Endothelial cell of umbilical vein (primary cell): ENCODE results near the gene NPNT. TPM values are rescaled to one million over a fixed set of nuclear protein-coding genes. Genes with fewer than 3 reads are reported as not detected.

Source experiments
- BruUV-seq: library from RNA; stranded (reverse); fragments of 400-500 nt; replicated peaks from 2 replicates; lab custom pipeline; 2021; lab: Mats Ljungman, UMichigan
- CTCF ChIA-PET: fragments of 300-600, 350-600 bp; sonication (Branson Sonifier 250); formaldehyde crosslinking; loops from one replicate; lab custom pipeline; 2021; ENCODE audit warnings: antibody characterized with exemption, inconsistent platforms; lab: Charles Lee
- POLR2A ChIA-PET: fragments of 300-600, 350-600 bp; sonication (Branson Sonifier 250); formaldehyde crosslinking; loops from one replicate; lab custom pipeline; 2021; ENCODE audit warnings: antibody characterized with exemption, inconsistent platforms; lab: Charles Lee
- DNase-seq: peaks from one replicate; pipeline ENCODE4 v3.0.0-alpha.2; 2011; ENCODE audit warnings: low read depth, low spot score
- FAIRE-seq: peaks from 2 replicates; lab custom pipeline; 2011; peaks lifted over from hg19 to GRCh38; lab: Jason Lieb, UNC
- H2AFZ ChIP-seq: 2 replicates; pipeline ENCODE4 v1.6.0; 2012; ENCODE audit warnings: low read depth, low read length, control low read depth, inconsistent platforms
- H3K27ac ChIP-seq: 2 replicates; pipeline ENCODE4 v1.5.1; 2011; ENCODE audit warnings: low read depth, mild to moderate bottlenecking, control low read depth, low read length, moderate library complexity; ENCODE audit not compliant: insufficient read depth
- H3K27me3 ChIP-seq, 2 experiments: 2 replicates each; pipeline versions ENCODE4 v1.6.0 to v1.6.1; 2011; ENCODE audit warnings: low read length in 2 of 2, mixed read lengths in 1 of 2; ENCODE audit not compliant: control insufficient read depth in 2 of 2, insufficient read depth in 2 of 2
- H3K36me3 ChIP-seq, 2 experiments: 2 replicates in 1 of 2; 3 replicates in 1 of 2; pipeline ENCODE4 v1.5.1; 2011; ENCODE audit warnings: low read length in 2 of 2, mild to moderate bottlenecking in 1 of 2, moderate library complexity in 1 of 2; ENCODE audit not compliant: control insufficient read depth in 2 of 2, insufficient read depth in 2 of 2; ENCODE audit errors: extremely low read depth in 1 of 2
- H3K4me1 ChIP-seq: 3 replicates; pipeline ENCODE4 v1.5.1; 2011; ENCODE audit warnings: mild to moderate bottlenecking, low read length; ENCODE audit not compliant: control insufficient read depth, insufficient read depth; ENCODE audit errors: extremely low read depth
- H3K4me2 ChIP-seq: 2 replicates; pipeline ENCODE4 v1.6.1; 2011; ENCODE audit warnings: low read length, control low read depth, mixed read lengths; ENCODE audit not compliant: insufficient read depth
- H3K4me3 ChIP-seq, 3 experiments: fragments of 200-600 bp in 1 of 3; sonication (generic), shearing (Covaris generic) in 1 of 3; replicated peaks in 1 of 3; 2 replicates each; pipeline ENCODE4 v1.5.1; 2011 to 2016; ENCODE audit warnings: control low read depth in 3 of 3, low read length in 3 of 3, mild to moderate bottlenecking in 2 of 3, inconsistent platforms in 1 of 3, low read depth in 1 of 3, moderate library complexity in 1 of 3; ENCODE audit not compliant: insufficient read depth in 1 of 3
- H3K79me2 ChIP-seq: 2 replicates; pipeline ENCODE4 v1.6.0; 2012; ENCODE audit warnings: low read length, inconsistent platforms; ENCODE audit not compliant: control insufficient read depth, insufficient read depth
- H3K9ac ChIP-seq: replicated peaks from 2 replicates; pipeline ENCODE3; 2011; ENCODE audit warnings: low read length, control low read depth; ENCODE audit not compliant: insufficient read depth; ENCODE audit errors: extremely low read depth
- H3K9me1 ChIP-seq: replicated peaks from 3 replicates; pipeline ENCODE4 v1.6.0; 2011; ENCODE audit warnings: mild to moderate bottlenecking, low read length; ENCODE audit not compliant: control insufficient read depth, insufficient read depth; ENCODE audit errors: extremely low read depth
- H3K9me3 ChIP-seq: replicated peaks from 2 replicates; pipeline ENCODE4 v1.5.1; 2012; ENCODE audit warnings: low read length, inconsistent platforms; ENCODE audit not compliant: control insufficient read depth, insufficient read depth
- H4K20me1 ChIP-seq: replicated peaks from 2 replicates; pipeline ENCODE3; 2011; ENCODE audit warnings: mild to moderate bottlenecking, low read length; ENCODE audit not compliant: control insufficient read depth, insufficient read depth; ENCODE audit errors: extremely low read depth
- EZH2 ChIP-seq: IDR thresholded peaks from 2 replicates; pipeline ENCODE4 v1.6.1; 2012; ENCODE audit warnings: borderline replicate concordance, low read depth, mild to moderate bottlenecking, moderate library complexity, low read length, inconsistent platforms; ENCODE audit not compliant: severe bottlenecking
- FOS ChIP-seq: IDR thresholded peaks from 2 replicates; pipeline ENCODE4 v1.6.1; 2011; ENCODE audit warnings: mild to moderate bottlenecking, low read length, moderate library complexity, borderline replicate concordance; ENCODE audit not compliant: insufficient read depth
- GATA2 ChIP-seq: IDR thresholded peaks from 2 replicates; pipeline ENCODE4 v1.7.0; 2011; ENCODE audit warnings: low read depth, mild to moderate bottlenecking, moderate library complexity, mixed read lengths, low read length; ENCODE audit not compliant: insufficient read length, insufficient read depth
- JUN ChIP-seq: IDR thresholded peaks from 2 replicates; pipeline ENCODE4 v1.6.1; 2011; ENCODE audit warnings: borderline replicate concordance, low read depth; ENCODE audit not compliant: insufficient read length, insufficient read depth
- MYC ChIP-seq: IDR thresholded peaks from one replicate; pipeline ENCODE4 v1.6.1; 2011; ENCODE audit warnings: mild to moderate bottlenecking, low read depth, low read length
- POLR2A ChIP-seq: IDR thresholded peaks from 2 replicates; pipeline ENCODE4 v1.6.1; 2012; ENCODE audit warnings: low read depth, mild to moderate bottlenecking, control low read depth, low read length
- POLR2AphosphoS5 ChIP-seq: IDR thresholded peaks from 2 replicates; pipeline ENCODE4 v1.6.1; 2012; ENCODE audit warnings: low read depth, mild to moderate bottlenecking, control low read depth, low read length, moderate library complexity; ENCODE audit not compliant: insufficient read depth
- dilution Hi-C: fragments of 300-500 bp; cut with MboI; formaldehyde crosslinking; loops from one replicate; pipeline ENCODE4 v1.15.0; 2019; ENCODE audit warnings: low sequenced_read_pairs; ENCODE audit not compliant: extremely low pct_ligation_motif_present
- intact Hi-C: fragments of 100-400 bp; cut with micrococcal nuclease; formaldehyde crosslinking; loops from one replicate; pipeline ENCODE4 v1.10.0; 2022
- polyA plus RNA-seq, 4 experiments: library from polyadenylated mRNA; depleted of rRNA in 3 of 4; stranded (reverse) in 3 of 4; unstranded in 1 of 4; fragments of >200 nt; gene quantifications; 2 replicates each; pipeline versions ENCODE4 v1.2.1 to v1.2.3, GENCODE V29; 2011 to 2012; ENCODE audit warnings: missing spikeins in 1 of 4
- total RNA-seq: library from RNA; stranded (reverse); gene quantifications from 2 replicates; pipeline ENCODE4 v1.2.3, GENCODE V29; 2021
- TF ChIP-seq, protein P1 (sequence below), 2 donors: IDR thresholded peaks; 1 replicate in 1 of 2; 2 replicates in 1 of 2; pipeline ENCODE4 v1.5.1; 2011; ENCODE audit warnings: low read length in 2 of 2, mild to moderate bottlenecking in 2 of 2, moderate library complexity in 2 of 2, control low read depth in 1 of 2, inconsistent platforms in 1 of 2, low read depth in 1 of 2; ENCODE audit not compliant: insufficient read depth in 1 of 2; ENCODE audit errors: extremely low read depth in 1 of 2
- TF ChIP-seq, protein P2 (sequence below): IDR thresholded peaks from 2 replicates; pipeline ENCODE4 v1.6.1; 2011; ENCODE audit not compliant: insufficient read depth, insufficient read length

NPNT gene
- total and polyA plus RNA-seq, 2 donors (not counting 3 experiments of a cell fraction or from before 2014, with no cell fraction given): not detected

DNA sequence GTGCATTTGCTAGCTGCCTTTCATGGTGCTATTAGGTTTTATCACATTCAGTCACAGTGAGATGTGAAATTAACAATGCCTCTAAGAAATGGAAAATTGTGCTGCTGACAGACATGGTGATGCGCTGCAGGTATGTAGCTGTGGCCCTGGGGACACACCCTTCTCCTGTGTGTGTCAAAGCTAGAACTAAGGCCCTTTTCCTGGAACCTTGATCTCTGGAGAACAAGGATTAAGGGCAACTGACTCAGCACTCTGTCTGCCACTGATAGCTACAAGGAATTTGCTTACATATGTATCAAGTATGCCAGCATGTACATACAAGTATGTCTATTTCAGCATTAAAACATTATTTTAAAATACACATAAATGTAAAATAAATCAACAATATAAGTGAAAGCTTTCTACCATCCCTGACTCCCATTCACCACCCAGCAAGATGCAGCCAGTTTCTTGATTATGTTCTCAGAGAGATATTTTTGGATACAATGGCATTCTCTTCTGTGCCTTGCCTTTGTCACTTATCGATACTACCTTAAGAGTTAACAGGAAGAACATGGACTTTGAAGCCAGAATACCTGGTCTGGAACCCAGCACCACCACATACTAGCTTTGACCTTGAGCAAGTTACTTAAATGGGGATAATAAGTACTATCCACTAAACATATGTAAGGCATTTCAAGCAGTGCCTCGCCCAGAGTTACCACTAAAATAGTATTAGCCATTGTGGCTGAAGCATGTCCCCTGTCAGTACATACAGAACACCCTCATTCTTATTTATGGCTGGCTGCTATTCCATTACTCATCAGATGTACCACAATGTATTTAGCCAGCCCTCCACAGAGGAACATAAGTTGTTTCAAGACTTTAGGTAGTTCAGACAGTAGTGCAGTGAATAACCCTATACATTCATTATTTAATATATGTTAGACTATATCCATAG lies 68.5 kb downstream of the NPNT start:
- no peaks in the 10 kb centered on the region for H3K27me3 ChIP-seq
- no peaks in the 10 kb centered on the region for H4K20me1 ChIP-seq
- no peaks in the 10 kb centered on the region for H3K36me3 ChIP-seq
- H3K79me2 ChIP-seq: no peaks in the 10 kb centered on the region
- ChIA-PET POLR2A (no interaction called here), CTCF (interaction anchor here (1.0 kb wide), 1 partner anchor 16 kb away, joined by 3 read pairs; no protein-coding TSS in a partner anchor)
- H3K4me3 ChIP-seq: no peak overlapping the region
- BruUV-seq: no TSS peak
- no peaks in the 10 kb centered on the region for H3K4me1 ChIP-seq
- no peaks in the 10 kb centered on the region for H3K9me1 ChIP-seq
- DNase-seq: no peak
- no peak for TF ChIP-seq POLR2A
- TF ChIP-seq POLR2AphosphoS5: no peak
- no peak for TF ChIP-seq GATA2
- TF ChIP-seq JUN: no peak
- no peak for TF ChIP-seq FOS
- no peak for TF ChIP-seq EZH2
- TF ChIP-seq, protein P1, sequence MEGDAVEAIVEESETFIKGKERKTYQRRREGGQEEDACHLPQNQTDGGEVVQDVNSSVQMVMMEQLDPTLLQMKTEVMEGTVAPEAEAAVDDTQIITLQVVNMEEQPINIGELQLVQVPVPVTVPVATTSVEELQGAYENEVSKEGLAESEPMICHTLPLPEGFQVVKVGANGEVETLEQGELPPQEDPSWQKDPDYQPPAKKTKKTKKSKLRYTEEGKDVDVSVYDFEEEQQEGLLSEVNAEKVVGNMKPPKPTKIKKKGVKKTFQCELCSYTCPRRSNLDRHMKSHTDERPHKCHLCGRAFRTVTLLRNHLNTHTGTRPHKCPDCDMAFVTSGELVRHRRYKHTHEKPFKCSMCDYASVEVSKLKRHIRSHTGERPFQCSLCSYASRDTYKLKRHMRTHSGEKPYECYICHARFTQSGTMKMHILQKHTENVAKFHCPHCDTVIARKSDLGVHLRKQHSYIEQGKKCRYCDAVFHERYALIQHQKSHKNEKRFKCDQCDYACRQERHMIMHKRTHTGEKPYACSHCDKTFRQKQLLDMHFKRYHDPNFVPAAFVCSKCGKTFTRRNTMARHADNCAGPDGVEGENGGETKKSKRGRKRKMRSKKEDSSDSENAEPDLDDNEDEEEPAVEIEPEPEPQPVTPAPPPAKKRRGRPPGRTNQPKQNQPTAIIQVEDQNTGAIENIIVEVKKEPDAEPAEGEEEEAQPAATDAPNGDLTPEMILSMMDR (IDR thresholded peaks at IDR 0.05; ENCODE audit: extremely low read depth in 1 of 2, insufficient read depth in 1 of 2, low read depth in 1 of 2, low read length in 2 of 2): no peak
- TF ChIP-seq, protein P2, sequence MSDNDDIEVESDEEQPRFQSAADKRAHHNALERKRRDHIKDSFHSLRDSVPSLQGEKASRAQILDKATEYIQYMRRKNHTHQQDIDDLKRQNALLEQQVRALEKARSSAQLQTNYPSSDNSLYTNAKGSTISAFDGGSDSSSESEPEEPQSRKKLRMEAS: no peak
- TF ChIP-seq MYC: no peak
- dilution Hi-C loops: no loop called here
- H3K4me2 ChIP-seq: no peak overlapping the region
- no peaks in the 10 kb centered on the region for H3K9me3 ChIP-seq
- intact Hi-C loops: no loop called here
- H3K9ac ChIP-seq: no peak overlapping the region
- H3K27ac ChIP-seq: no peak overlapping the region
- FAIRE-seq: no peak
- no peak overlapping the region for H2AFZ ChIP-seq
